Fibroblast of villous mesenchyme (primary cell): Measurements from ENCODE around the gene MEF2A. TPM values are rescaled to one million over a fixed set of nuclear protein-coding genes. Genes with fewer than 3 reads are reported as not detected.

Experiments
- DNase-seq: peaks from one replicate; pipeline ENCODE4 v3.0.0-alpha.2; 2010; ENCODE audit warnings: low read depth
- H3K4me3 ChIP-seq: 2 replicates; pipeline ENCODE4 v1.5.1; 2011; ENCODE audit warnings: low read depth, mild to moderate bottlenecking, low read length
- total RNA-seq: library from RNA; depleted of rRNA; stranded (reverse); fragments of >200 nt; gene quantifications from 2 replicates; pipeline ENCODE4 v1.2.3, GENCODE V29; 2012
- TF ChIP-seq, protein P1 (sequence below): IDR thresholded peaks from 2 replicates; pipeline ENCODE4 v1.5.1; 2012; ENCODE audit warnings: low read depth, mild to moderate bottlenecking, low read length; ENCODE audit not compliant: insufficient read depth

The MEF2A gene
- total RNA-seq, 1 donor, result 28.1 TPM

DNA sequence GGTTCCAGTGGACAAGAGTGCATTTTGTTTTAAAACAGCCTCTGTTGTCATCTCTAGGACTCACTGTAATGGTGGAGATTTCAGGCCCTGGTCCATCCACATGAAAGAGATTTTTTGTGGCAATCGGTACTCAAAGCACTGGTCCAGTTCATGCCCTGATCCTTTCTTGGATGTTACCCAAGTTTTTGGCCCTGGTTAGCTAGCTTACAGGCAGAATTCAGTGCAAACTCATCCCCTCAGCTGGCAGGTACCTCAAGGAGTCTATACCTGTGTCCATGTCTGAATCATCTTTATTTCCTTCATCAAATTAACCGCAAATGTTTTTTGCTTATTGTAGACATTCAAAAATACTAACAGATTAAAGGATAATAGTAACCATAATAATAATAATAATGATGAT lies 13.7 kb upstream of the MEF2A start:
- H3K4me3 ChIP-seq, result no peak overlapping the region
- no peak for DNase-seq
- TF ChIP-seq, protein P1, sequence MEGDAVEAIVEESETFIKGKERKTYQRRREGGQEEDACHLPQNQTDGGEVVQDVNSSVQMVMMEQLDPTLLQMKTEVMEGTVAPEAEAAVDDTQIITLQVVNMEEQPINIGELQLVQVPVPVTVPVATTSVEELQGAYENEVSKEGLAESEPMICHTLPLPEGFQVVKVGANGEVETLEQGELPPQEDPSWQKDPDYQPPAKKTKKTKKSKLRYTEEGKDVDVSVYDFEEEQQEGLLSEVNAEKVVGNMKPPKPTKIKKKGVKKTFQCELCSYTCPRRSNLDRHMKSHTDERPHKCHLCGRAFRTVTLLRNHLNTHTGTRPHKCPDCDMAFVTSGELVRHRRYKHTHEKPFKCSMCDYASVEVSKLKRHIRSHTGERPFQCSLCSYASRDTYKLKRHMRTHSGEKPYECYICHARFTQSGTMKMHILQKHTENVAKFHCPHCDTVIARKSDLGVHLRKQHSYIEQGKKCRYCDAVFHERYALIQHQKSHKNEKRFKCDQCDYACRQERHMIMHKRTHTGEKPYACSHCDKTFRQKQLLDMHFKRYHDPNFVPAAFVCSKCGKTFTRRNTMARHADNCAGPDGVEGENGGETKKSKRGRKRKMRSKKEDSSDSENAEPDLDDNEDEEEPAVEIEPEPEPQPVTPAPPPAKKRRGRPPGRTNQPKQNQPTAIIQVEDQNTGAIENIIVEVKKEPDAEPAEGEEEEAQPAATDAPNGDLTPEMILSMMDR, result no peak

DNA sequence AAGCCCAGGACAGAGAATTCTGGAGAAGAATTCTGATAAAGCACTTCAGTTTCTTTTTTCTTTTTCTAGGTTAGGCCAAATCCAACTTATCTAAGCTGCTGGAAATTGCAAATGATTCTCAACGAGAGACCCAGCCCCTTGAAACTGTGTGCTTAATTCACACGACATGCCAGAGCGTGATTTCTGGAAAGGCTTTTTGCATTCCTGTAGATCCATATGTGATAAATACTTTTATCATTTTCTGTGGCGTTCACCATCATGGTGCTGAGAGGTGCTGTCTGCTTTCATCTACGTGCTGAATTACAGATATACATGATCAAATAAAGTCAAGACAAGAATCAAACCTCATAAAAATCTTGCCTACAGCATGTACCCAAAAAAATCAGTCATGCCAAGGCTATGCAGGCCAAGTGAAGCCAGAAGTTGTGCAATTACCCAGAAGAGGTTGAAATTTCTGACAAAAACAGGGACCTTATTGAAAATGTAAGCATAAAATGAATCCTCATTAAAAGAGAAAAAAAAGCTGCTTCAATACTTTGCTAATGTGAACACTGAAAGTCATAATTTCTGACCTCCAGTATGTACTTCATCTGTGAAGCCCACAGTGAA lies 10.8 kb upstream of the MEF2A start:
- TF ChIP-seq, protein P1, result no peak
- DNase-seq, result no peak
- H3K4me3 ChIP-seq, result no peak overlapping the region

- DNase-seq, result peak; percentile 59
- TF ChIP-seq, protein P1, result no peak
- H3K4me3 ChIP-seq, result no peak overlapping the region
These were observed 9.8 kb upstream of the MEF2A start for GRCh38 chr15:99556011-99556410.

- no peak overlapping the region for H3K4me3 ChIP-seq
- TF ChIP-seq, protein P1, result no peak
- DNase-seq, result no peak
These were observed 9.2 kb upstream of the MEF2A start for GRCh38 chr15:99556578-99556977.

- TF ChIP-seq, protein P1, result no peak
- no peak for DNase-seq
- H3K4me3 ChIP-seq, result no peak overlapping the region
These were observed 7.7 kb upstream of the MEF2A start for GRCh38 chr15:99558084-99558483.

- no peak overlapping the region for H3K4me3 ChIP-seq
- TF ChIP-seq, protein P1, result no peak
- no peak for DNase-seq
These were observed 7.2 kb upstream of the MEF2A start for GRCh38 chr15:99558571-99558970.
